Esophagus squamous epithelium (tissue), 5 donors: Measurements from ENCODE around the gene KIAA1614. TPM values are rescaled to one million over a fixed set of nuclear protein-coding genes. Genes with fewer than 3 reads are reported as not detected.

Experiments
- DNase-seq: peaks from one replicate; lab custom pipeline; 2025; lab: John Stamatoyannopoulos, UW
- H3K27ac ChIP-seq, 4 donors: fragments of 200-600 bp; sonication (generic); one replicate each; pipeline ENCODE4 v1.5.1; 2016 to 2019; ENCODE audit warnings: mild to moderate bottlenecking in 1 of 4
- H3K27me3 ChIP-seq, 4 donors: fragments of 200-600 bp; sonication (generic); 1 replicate in 3 of 4; 2 replicates in 1 of 4; pipeline versions ENCODE4 v1.5.1 to v1.6.0; 2017 to 2021; ENCODE audit warnings: antibody characterized with exemption in 1 of 4
- H3K36me3 ChIP-seq, 3 donors: fragments of 200-600 bp; sonication (generic); one replicate each; pipeline ENCODE4 v1.5.1; 2016 to 2019
- H3K4me1 ChIP-seq, 3 donors: fragments of 200-600 bp; sonication (generic); one replicate each; pipeline ENCODE4 v1.5.1; 2017 to 2019
- H3K4me3 ChIP-seq, 4 donors: fragments of 200-600 bp; sonication (generic); 1 replicate in 3 of 4; 2 replicates in 1 of 4; pipeline ENCODE4 v1.5.1; 2016 to 2019; ENCODE audit warnings: mild to moderate bottlenecking in 2 of 4, moderate library complexity in 1 of 4
- H3K9me3 ChIP-seq, 3 donors: fragments of 200-600 bp; sonication (generic); one replicate each; pipeline ENCODE4 v1.5.1; 2016 to 2019
- CTCF ChIP-seq, 6 experiments: fragments of 450-650 bp in 4 of 6; fragments of 200-600 bp in 2 of 6; sonication (generic) in 2 of 6; IDR thresholded peaks; one replicate each; pipeline ENCODE4 v1.5.1; 2016 to 2019; ENCODE audit warnings: antibody characterized with exemption in 6 of 6, mild to moderate bottlenecking in 4 of 6, moderate library complexity in 4 of 6
- POLR2A ChIP-seq, 4 donors: fragments of 450-650 bp; IDR thresholded peaks; one replicate each; pipeline ENCODE4 v1.6.1; 2017; ENCODE audit warnings: antibody characterized with exemption in 4 of 4, mild to moderate bottlenecking in 4 of 4, moderate library complexity in 3 of 4
- WGBS, 2 donors: methylation state at CpG; one replicate each; pipeline ENCODE4 v1.1.5; 2018; 5-methylcytosine and 5-hydroxymethylcytosine counted together
- intact Hi-C: fragments of 100-400 bp; cut with DNase I; formaldehyde crosslinking; loops from one replicate; pipeline ENCODE4 v1.15.0; 2022
- total RNA-seq, 4 donors: library from RNA; depleted of rRNA; stranded (reverse); fragments of >200 nt; gene quantifications; one replicate each; pipeline ENCODE4 v1.1.0, GENCODE V29; 2016
- donor health status: DM: yes; HTN: yes; CAD: no.

The KIAA1614 gene
- total RNA-seq, 4 donors from 2014 or later, result 0.66 to 7.6 (median 2.8) TPM

- 77 to 86% methylated on average over 5 of the region's 5 CpGs for WGBS, 2 donors
- Histone ChIP-seq H3K36me3 (peaks cover 0 to 62% (median 0%) of the 10 kb centered on the region in 3 donors), H3K27me3 (no peaks in the 10 kb centered on the region), H3K4me1 (no peaks in the 10 kb centered on the region), H3K27ac (no peak overlapping the region), H3K4me3 (no peak overlapping the region), H3K9me3 (no peaks in the 10 kb centered on the region)
- TF ChIP-seq POLR2A (IDR thresholded peaks at IDR 0.05) (no peak), CTCF (IDR thresholded peaks at IDR 0.05) (no peak)
- no peak for DNase-seq
- intact Hi-C loops, result no loop called here
Observed at GRCh38 chr1:180940445-180940844, 27.7 kb downstream of the KIAA1614 start.

- Histone ChIP-seq H3K36me3 (peaks cover 0 to 60% (median 0%) of the 10 kb centered on the region in 3 donors), H3K27ac (no peak overlapping the region), H3K4me1 (peaks cover 0 to 6% (median 0%) of the 10 kb centered on the region in 3 donors), H3K9me3 (no peaks in the 10 kb centered on the region), H3K27me3 (no peaks in the 10 kb centered on the region), H3K4me3 (no peak overlapping the region)
- WGBS, 2 donors, result 78 to 83% methylated on average over 19 to 20 of the region's 20 CpGs
- TF ChIP-seq CTCF (IDR thresholded peaks at IDR 0.05), result no peak
- TF ChIP-seq POLR2A (IDR thresholded peaks at IDR 0.05), result no peak
- intact Hi-C loops, result no loop called here
- DNase-seq, result no peak
Observed at GRCh38 chr1:180941518-180942275, 29.0 kb downstream of the KIAA1614 start.

- intact Hi-C loops, result no loop called here
- Histone ChIP-seq H3K27me3 (no peaks in the 10 kb centered on the region), H3K4me1 (peaks cover 0 to 8% (median 0%) of the 10 kb centered on the region in 3 donors), H3K36me3 (peaks cover 0 to 77% (median 0%) of the 10 kb centered on the region in 3 donors), H3K27ac (no peak overlapping the region), H3K9me3 (no peaks in the 10 kb centered on the region), H3K4me3 (no peak overlapping the region)
- no peak for TF ChIP-seq CTCF (IDR thresholded peaks at IDR 0.05)
- no peak for TF ChIP-seq POLR2A (IDR thresholded peaks at IDR 0.05)
- DNase-seq, result no peak
- no CpG with 5 or more reads among the region's 15 CpGs for WGBS, 2 donors
Observed at GRCh38 chr1:180945151-180945550, 32.5 kb downstream of the KIAA1614 start.

GRCh38 chr1:180945551-180945950, 32.9 kb downstream of the KIAA1614 start:
- intact Hi-C loops, result no loop called here
- TF ChIP-seq POLR2A (IDR thresholded peaks at IDR 0.05) (no peak), CTCF (IDR thresholded peaks at IDR 0.05) (no peak)
- Histone ChIP-seq H3K27ac (no peak overlapping the region), H3K9me3 (no peaks in the 10 kb centered on the region), H3K4me3 (no peak overlapping the region), H3K27me3 (no peaks in the 10 kb centered on the region), H3K4me1 (peaks cover 0 to 8% (median 0%) of the 10 kb centered on the region in 3 donors), H3K36me3 (peaks cover 0 to 81% (median 0%) of the 10 kb centered on the region in 3 donors)
- 53 to 71% methylated on average over 5 of the region's 8 CpGs for WGBS, 2 donors
- no peak for DNase-seq

- Histone ChIP-seq H3K27me3 (no peaks in the 10 kb centered on the region), H3K36me3 (peaks cover 0 to 81% (median 0%) of the 10 kb centered on the region in 3 donors), H3K27ac (no peak overlapping the region), H3K4me3 (no peak overlapping the region), H3K9me3 (no peaks in the 10 kb centered on the region), H3K4me1 (peaks cover 0 to 8% (median 0%) of the 10 kb centered on the region in 3 donors)
- 33 to 55% methylated on average over 7 of the region's 7 CpGs for WGBS, 2 donors
- TF ChIP-seq POLR2A (IDR thresholded peaks at IDR 0.05) (no peak), CTCF (IDR thresholded peaks at IDR 0.05) (no peak)
- intact Hi-C loops, result no loop called here
- DNase-seq, result no peak
Observed at GRCh38 chr1:180946056-180946455, 33.4 kb downstream of the KIAA1614 start.
